GM21423 (cell line): Measurements from ENCODE around the gene SSBP4.
"Not testable (repeated sequence)": the region's sequence is repeated elsewhere in the genome, so short reads cannot be mapped to it uniquely, and the experiment has no call there.

Source experiments
- ATAC-seq: cut with Tn5 transposase; IDR thresholded peaks from one replicate; pipeline ENCODE4 v1.9.1; 2021; ENCODE audit warnings: mild to moderate bottlenecking, moderate library complexity; ENCODE audit not compliant: unreplicated experiment

Gene SSBP4

DNA sequence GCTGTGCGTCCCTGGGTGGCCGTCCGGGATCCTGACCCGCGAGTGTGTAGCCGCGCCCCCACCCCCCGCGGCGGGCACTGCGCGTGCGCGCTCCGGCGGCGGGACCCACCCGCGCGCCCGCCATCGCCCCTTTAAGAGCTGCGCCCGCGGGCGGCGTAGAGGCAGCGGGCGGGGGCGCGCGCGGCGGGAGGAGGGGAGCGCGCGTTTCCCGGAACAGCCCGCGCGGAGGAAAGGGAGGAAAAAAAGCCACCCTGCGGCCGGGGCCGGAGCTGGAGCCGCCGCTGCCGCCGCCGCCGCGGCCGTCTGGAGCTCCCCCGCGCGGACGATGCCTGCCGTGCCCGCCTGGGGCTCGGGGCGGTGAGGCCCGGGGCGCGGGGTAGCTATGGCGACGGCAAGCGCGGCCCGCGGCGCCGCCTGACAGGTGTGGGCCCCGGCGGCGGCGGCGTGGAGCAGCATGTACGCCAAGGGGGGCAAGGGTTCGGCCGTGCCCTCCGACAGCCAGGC lies at the start of gene SSBP4:
SSBP4 (plus strand) TSS at position 204 of the 504 bp plus-strand sequence; CDS start at position 455, 251 bp downstream.
- peak; percentile 30 for ATAC-seq

DNA sequence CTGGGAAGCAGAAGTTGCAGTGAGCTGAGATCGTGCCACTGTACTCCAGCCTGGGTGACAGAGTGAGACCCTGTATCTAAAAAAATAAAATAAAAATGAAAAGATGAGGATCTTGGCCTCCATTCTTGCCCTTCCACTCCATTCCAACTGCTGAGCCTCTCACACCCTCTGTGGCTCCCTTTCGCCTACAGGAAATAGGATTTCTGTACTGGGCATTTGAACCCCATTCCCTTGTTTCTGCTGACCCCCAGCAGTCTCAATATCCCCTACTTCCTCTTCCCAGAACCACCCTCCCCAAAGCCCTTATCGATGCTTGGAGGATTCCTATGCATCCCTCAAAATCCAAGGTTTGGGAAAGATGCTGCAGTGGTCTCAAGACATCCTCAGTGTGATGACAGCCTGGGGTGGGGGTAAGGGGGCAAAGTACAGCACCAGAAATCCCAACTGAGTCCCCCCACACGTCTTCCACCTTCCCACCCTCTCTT lies 45.7 kb upstream of the SSBP4 start:
- ATAC-seq = no peak

DNA sequence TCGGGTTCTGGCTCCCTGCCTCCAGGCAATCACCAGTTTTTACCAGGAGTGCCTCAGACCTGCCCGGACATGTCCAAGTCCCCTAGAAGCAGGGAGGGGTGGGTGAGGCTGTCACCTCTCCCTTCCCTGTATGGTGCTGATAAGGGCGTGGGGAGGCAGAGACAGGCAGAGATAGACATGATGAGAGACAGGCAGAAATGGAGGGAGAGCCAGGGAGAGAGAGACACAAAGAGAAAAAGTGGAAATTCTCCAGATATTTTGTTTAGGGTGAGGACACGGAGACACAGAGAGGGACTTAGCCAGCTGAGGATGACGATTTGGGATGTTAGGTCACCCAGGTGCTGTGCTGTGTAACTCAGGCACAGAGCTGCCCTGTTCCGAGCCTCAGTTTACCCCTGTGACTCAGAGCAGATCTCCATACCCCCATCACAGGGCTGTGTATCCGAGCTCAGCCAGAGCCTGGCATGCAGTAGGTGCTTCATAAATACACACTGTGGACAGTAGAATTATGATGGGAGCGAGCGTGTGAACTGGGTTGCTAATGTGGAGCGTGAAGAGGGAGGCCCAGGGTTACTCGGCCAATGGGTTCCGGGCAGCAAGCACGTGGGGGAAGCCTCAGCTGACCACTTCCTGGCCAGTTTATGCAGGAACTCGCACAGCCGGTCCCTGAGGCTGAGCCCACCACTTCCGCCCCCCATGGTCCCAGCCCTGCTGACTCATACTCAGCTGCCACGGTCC lies 45.1 kb upstream of the SSBP4 start:
- ATAC-seq = peak; percentile 81

DNA sequence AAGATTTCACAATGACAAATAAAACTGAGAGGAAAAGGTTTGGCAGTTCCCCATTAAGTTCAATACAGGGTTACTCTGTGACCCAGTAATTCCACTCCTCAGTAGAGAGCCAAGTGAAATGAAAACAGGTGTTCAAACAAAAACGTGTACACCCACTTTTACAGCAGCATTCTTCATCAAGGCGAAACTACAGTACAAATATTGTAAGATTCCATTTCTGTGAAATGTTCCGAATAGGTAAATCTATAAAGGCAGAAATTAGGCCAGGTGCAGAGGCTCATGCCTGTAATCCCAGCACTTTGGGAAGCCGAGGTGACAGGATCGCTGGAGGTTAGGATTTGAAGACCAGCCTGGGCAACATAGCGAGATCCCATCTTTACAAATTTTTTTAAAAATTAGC lies 42.2 kb upstream of the SSBP4 start:
- ATAC-seq = no peak

- ATAC-seq = no peak
Measured at GRCh38 chr19:18379803-18380747, 39.1 kb upstream of the SSBP4 start.

DNA sequence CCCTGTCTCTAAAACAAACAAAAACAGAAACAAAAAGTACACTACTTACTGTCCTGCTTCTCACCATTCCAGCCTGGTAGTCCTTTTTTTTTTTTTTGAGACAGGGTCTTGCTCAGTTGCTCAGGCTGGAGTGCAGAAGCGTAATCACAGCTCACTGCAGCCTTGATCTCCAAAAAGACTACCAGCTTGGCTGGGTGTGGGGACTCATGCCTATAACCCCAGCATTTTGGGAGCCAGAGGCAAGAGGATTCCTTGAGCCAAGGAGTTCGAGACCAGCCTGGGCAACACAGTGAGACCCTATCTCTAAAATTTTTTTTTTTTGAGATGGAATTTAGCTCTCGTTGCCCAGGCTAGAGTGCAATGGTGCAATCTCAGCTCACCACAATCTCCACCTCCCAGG lies 38.4 kb upstream of the SSBP4 start:
- no peak for ATAC-seq

DNA sequence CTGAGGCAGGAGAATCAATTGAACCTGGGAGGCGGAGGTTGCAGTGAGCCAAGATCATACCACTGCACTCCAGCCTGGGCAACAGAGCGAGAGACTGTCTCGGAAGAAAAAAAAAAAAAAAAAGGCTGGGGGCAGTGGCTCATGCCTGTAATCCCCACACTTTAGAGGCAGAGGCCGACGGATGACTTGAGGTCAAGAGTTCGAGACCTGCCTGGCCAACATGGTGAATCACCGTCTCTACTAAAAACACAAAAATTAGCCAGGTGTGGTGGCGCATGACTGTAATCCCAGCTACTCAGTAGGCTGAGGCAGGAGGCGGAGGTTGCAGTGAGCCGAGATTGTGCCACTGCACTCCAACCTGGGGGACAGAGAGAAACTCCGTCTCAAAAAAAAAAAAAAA lies 35.6 kb upstream of the SSBP4 start:
- not testable (repeated sequence) for ATAC-seq

DNA sequence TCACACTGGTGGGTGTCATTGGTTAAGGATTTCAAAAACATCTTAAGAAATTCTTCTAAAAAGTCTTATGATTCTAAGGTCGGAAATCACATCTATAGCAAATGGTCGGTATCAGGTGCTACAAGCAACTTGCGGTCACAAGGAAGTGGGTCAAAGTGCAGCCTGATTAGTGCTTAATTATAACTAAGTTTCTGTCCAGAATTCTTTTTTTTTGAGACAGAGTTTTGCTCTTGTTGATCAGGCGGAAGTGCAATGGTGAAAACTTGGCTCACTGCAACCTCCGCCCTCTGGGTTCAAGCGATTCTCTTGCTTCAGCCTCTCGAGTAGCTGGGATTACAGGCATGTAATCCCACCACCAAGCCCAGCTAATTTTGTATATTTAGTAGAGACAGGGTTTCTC lies 34.4 kb upstream of the SSBP4 start:
- no peak for ATAC-seq

- no peak for ATAC-seq
Measured at GRCh38 chr19:18385359-18385674, 33.9 kb upstream of the SSBP4 start.

DNA sequence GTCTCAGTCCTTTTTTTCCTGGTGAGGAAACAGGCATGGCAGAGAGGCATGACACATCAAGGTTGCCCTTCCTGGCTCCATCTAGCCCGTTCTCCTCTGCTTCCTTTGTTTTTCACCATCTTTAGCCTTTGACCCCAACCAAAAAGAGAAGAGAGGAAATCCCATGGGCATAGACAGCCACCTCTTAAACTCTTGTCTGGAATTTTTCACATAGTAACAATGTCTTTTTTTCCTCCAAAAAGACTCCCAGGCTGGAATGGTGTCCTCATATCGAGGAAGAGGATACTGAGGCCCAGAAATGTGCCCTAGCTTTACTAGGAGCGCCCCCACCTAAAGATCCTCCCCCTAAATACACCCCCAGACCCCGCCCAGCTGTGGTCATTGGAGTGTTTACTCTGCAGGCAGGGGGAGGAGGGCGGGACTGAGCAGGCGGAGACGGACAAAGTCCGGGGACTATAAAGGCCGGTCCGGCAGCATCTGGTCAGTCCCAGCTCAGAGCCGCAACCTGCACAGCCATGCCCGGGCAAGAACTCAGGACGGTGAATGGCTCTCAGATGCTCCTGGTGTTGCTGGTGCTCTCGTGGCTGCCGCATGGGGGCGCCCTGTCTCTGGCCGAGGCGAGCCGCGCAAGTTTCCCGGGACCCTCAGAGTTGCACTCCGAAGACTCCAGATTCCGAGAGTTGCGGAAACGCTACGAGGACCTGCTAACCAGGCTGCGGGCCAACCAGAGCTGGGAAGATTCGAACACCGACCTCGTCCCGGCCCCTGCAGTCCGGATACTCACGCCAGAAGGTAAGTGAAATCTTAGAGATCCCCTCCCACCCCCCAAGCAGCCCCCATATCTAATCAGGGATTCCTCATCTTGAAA lies 33.3 kb upstream of the SSBP4 start, which contains the start of gene GDF15:
GDF15 (plus strand) TSS at position 484 of the 868 bp plus-strand sequence; CDS start at position 516, 32 bp downstream.
- no peak for ATAC-seq

GRCh38 chr19:18386543-18387271 lies 32.5 kb upstream of the SSBP4 start:
- ATAC-seq = no peak

GRCh38 chr19:18388100-18388959 lies 30.9 kb upstream of the SSBP4 start:
- ATAC-seq = peak; percentile 72

- no peak for ATAC-seq
Measured at GRCh38 chr19:18388960-18389725, 30.1 kb upstream of the SSBP4 start.

DNA sequence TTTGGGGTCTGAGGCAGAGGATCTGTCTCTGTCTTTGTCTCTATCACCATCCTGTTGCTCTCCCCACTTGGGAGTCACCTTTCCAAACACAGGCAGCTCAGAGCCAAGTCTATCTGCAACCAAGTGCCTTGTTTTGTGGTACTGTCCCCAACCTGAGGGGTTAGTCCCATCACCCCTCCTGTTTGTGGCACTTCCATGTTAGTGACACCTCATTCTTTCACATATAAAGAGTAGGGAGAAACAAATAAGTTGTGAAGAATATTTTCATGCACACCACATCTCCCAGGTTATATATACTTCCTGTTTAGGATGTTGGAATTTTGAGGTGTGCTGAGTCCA lies 29.5 kb upstream of the SSBP4 start:
- no peak for ATAC-seq

DNA sequence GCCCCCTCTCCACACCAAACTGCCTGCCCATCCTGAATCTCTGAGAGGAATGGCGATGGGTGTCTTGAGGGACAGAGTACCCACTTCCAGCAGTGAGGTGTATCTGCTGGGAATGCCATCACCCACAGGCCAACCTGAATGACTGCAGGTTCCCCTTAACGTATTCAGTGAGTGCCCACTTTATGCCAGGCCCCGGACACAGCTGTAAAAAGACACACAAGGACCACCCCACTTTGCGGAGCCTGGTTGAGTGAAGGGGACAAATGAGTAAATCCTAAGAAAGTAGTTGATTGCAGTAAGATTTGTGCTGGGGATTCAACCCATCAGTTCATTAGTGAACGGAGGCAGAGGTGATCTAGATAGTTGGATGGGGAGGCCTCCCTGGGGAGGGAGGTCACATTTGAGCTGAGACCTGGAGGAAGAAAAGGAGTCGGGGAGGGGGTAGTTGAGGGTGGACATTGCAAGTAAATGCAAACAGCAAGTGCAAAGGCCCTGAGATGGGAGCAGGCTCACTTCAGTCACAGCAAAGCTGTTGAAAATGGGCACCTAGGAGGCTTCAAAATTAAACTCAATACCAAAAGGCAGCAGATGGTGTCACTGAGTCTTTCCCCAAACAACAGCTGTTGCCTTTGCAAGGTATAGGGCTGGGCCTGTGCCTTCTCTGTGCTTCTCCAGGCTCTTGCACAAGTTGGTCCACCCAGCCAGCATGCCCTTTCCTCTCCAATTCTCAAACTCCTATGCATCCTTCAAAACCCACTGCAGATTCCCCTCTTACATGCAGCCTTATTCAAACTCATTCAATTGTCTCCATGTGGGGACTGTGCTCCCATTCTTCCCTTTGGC lies 28.9 kb upstream of the SSBP4 start:
- ATAC-seq = no peak

GRCh38 chr19:18391509-18392075 lies 27.6 kb upstream of the SSBP4 start:
- no peak for ATAC-seq

- ATAC-seq = no peak
Measured at GRCh38 chr19:18392417-18392816, 26.8 kb upstream of the SSBP4 start.
